GM18867 (cell line): ENCODE results near the gene SLC35F1.
"Not testable (repeated sequence)": the region's sequence is repeated elsewhere in the genome, so short reads cannot be mapped to it uniquely, and the experiment has no call there.

Experiments
- ATAC-seq: cut with Tn5 transposase; IDR thresholded peaks from one replicate; pipeline ENCODE4 v1.9.1; 2021; ENCODE audit warnings: mild to moderate bottlenecking, moderate library complexity; ENCODE audit not compliant: unreplicated experiment

The SLC35F1 gene

GRCh38 chr6:117989086-117989485 lies 82.0 kb downstream of the SLC35F1 start:
- ATAC-seq: no peak

- no peak for ATAC-seq
These were observed 83.1 kb downstream of the SLC35F1 start for GRCh38 chr6:117990151-117990550.

- ATAC-seq: no peak
These were observed 85.8 kb downstream of the SLC35F1 start for GRCh38 chr6:117992856-117993255.

- ATAC-seq: no peak
These were observed 105.9 kb downstream of the SLC35F1 start for GRCh38 chr6:118012944-118013343.

- ATAC-seq: no peak
These were observed 109.5 kb downstream of the SLC35F1 start for GRCh38 chr6:118016532-118016931.

GRCh38 chr6:118017301-118017848 lies 110.3 kb downstream of the SLC35F1 start:
- no peak for ATAC-seq

- ATAC-seq: no peak
These were observed 116.7 kb downstream of the SLC35F1 start for GRCh38 chr6:118023771-118024170.

GRCh38 chr6:118029967-118030366 lies 122.9 kb downstream of the SLC35F1 start:
- ATAC-seq: no peak

GRCh38 chr6:118037479-118037878 lies 130.4 kb downstream of the SLC35F1 start:
- not testable (repeated sequence) for ATAC-seq

- ATAC-seq: peak; percentile 90
These were observed 135.8 kb downstream of the SLC35F1 start for GRCh38 chr6:118042855-118043254.

- no peak for ATAC-seq
These were observed 137.2 kb downstream of the SLC35F1 start for GRCh38 chr6:118044275-118044674.

GRCh38 chr6:118054082-118054481 lies 147.0 kb downstream of the SLC35F1 start:
- ATAC-seq: no peak

GRCh38 chr6:118061666-118062065 lies 154.6 kb downstream of the SLC35F1 start:
- no peak for ATAC-seq

- ATAC-seq: no peak
These were observed 173.5 kb downstream of the SLC35F1 start for GRCh38 chr6:118080547-118080946.

GRCh38 chr6:118083711-118084110 lies 176.6 kb downstream of the SLC35F1 start:
- no peak for ATAC-seq

GRCh38 chr6:118085665-118086064 lies 178.6 kb downstream of the SLC35F1 start:
- ATAC-seq: no peak

GRCh38 chr6:118086159-118086558 lies 179.1 kb downstream of the SLC35F1 start:
- ATAC-seq: no peak

GRCh38 chr6:118092086-118092485 lies 185.0 kb downstream of the SLC35F1 start:
- ATAC-seq: no peak

GRCh38 chr6:118097576-118097975 lies 190.5 kb downstream of the SLC35F1 start:
- ATAC-seq: no peak

- no peak for ATAC-seq
These were observed 193.7 kb downstream of the SLC35F1 start for GRCh38 chr6:118100717-118101116.

GRCh38 chr6:118101220-118101619 lies 194.2 kb downstream of the SLC35F1 start:
- no peak for ATAC-seq

- no peak for ATAC-seq
These were observed 194.8 kb downstream of the SLC35F1 start for GRCh38 chr6:118101831-118102345.

- no peak for ATAC-seq
These were observed 195.3 kb downstream of the SLC35F1 start for GRCh38 chr6:118102401-118102800.
